Glutamatergic neuron (in vitro differentiated cells): ENCODE results near the gene ATP13A2. TPM values are rescaled to one million over a fixed set of nuclear protein-coding genes. Genes with fewer than 3 reads are reported as not detected.

Experiments used
- DNase-seq: peaks from one replicate; pipeline ENCODE4 v3.0.0; 2022
- H3K27ac Mint-ChIP-seq: one replicate; pipeline ENCODE4 v1.8.0; 2020; ENCODE audit warnings: mild to moderate bottlenecking, mixed read lengths, inconsistent platforms; ENCODE audit not compliant: unreplicated experiment
- H3K27me3 Mint-ChIP-seq: one replicate; pipeline ENCODE4 v1.8.0; 2020; ENCODE audit warnings: mild to moderate bottlenecking, moderate library complexity, mixed read lengths, inconsistent platforms; ENCODE audit not compliant: unreplicated experiment
- H3K36me3 Mint-ChIP-seq: one replicate; pipeline ENCODE4 v1.8.0; 2020; ENCODE audit warnings: mild to moderate bottlenecking, mixed read lengths, inconsistent platforms; ENCODE audit not compliant: unreplicated experiment
- H3K4me1 Mint-ChIP-seq: one replicate; pipeline ENCODE4 v1.8.0; 2020; ENCODE audit warnings: mild to moderate bottlenecking, low read depth, mixed read lengths, inconsistent platforms; ENCODE audit not compliant: unreplicated experiment
- H3K4me3 Mint-ChIP-seq: one replicate; pipeline ENCODE4 v1.8.0; 2020; ENCODE audit warnings: mild to moderate bottlenecking, mixed read lengths, inconsistent platforms; ENCODE audit not compliant: unreplicated experiment
- H3K9me3 Mint-ChIP-seq: one replicate; pipeline ENCODE4 v1.8.0; 2020; ENCODE audit warnings: mild to moderate bottlenecking, moderate library complexity, mixed read lengths, inconsistent platforms; ENCODE audit not compliant: unreplicated experiment
- total RNA-seq: library from RNA; stranded (reverse); fragmentation: NEBNext Ultra II Directional; extraction: Animal tissue kit (Norgen Biotek cat#: 25700); gene quantifications from one replicate; pipeline ENCODE4 v1.2.1, GENCODE V29; 2021; ENCODE audit not compliant: unreplicated experiment
- TF ChIP-seq, protein P1 (sequence below): fragments of 200-600 bp; sonication (generic); IDR thresholded peaks from one replicate; pipeline ENCODE4 v1.5.0; 2021; ENCODE audit not compliant: partially characterized antibody, unreplicated experiment

The ATP13A2 gene
- total RNA-seq, 1 donor from 2014 or later = 65.0 TPM

DNA sequence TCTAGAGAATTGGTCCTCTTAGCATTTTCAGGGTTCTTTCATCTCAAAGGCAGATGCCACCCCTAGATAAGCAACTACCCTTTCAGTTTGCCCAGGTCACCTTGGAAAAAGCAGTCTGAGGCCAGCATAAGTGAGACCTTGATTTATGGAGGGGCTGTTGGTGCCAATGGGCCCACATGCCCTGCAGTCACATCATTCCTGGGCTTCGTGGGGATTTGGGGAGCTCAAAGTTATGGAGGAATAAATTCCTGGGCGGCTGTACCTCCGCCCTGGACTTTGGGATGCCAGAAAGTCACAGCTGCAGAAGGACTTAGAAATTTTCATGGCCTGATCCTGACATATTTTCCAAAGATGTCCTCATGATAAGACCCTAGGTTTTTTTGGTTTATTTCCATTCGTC is 44.8 kb upstream of the ATP13A2 start:
- H3K27me3 Mint-ChIP-seq = peaks cover 4% of the 10 kb centered on the region
- peaks cover 8% of the 10 kb centered on the region for H3K4me1 Mint-ChIP-seq
- TF ChIP-seq, protein P1, sequence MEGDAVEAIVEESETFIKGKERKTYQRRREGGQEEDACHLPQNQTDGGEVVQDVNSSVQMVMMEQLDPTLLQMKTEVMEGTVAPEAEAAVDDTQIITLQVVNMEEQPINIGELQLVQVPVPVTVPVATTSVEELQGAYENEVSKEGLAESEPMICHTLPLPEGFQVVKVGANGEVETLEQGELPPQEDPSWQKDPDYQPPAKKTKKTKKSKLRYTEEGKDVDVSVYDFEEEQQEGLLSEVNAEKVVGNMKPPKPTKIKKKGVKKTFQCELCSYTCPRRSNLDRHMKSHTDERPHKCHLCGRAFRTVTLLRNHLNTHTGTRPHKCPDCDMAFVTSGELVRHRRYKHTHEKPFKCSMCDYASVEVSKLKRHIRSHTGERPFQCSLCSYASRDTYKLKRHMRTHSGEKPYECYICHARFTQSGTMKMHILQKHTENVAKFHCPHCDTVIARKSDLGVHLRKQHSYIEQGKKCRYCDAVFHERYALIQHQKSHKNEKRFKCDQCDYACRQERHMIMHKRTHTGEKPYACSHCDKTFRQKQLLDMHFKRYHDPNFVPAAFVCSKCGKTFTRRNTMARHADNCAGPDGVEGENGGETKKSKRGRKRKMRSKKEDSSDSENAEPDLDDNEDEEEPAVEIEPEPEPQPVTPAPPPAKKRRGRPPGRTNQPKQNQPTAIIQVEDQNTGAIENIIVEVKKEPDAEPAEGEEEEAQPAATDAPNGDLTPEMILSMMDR = no peak
- no peak for DNase-seq
- no peak overlapping the region for H3K4me3 Mint-ChIP-seq
- no peaks in the 10 kb centered on the region for H3K36me3 Mint-ChIP-seq
- no peak overlapping the region for H3K27ac Mint-ChIP-seq
- H3K9me3 Mint-ChIP-seq = no peaks in the 10 kb centered on the region

GRCh38 chr1:17055801-17056200 is 44.1 kb upstream of the ATP13A2 start:
- H3K27ac Mint-ChIP-seq = no peak overlapping the region
- DNase-seq = no peak
- H3K27me3 Mint-ChIP-seq = peaks cover 4% of the 10 kb centered on the region
- TF ChIP-seq, protein P1 = no peak
- H3K36me3 Mint-ChIP-seq = no peaks in the 10 kb centered on the region
- H3K4me3 Mint-ChIP-seq = no peak overlapping the region
- no peaks in the 10 kb centered on the region for H3K9me3 Mint-ChIP-seq
- H3K4me1 Mint-ChIP-seq = peaks cover 8% of the 10 kb centered on the region

- Mint-ChIP-seq H3K36me3 (no peaks in the 10 kb centered on the region), H3K4me3 (peak within 1 kb of the TSS; percentile 90), H3K27ac (peak within 1 kb of the TSS; percentile 83), H3K27me3 (peaks cover 4% of the 10 kb centered on the region), H3K9me3 (no peaks in the 10 kb centered on the region), H3K4me1 (no peaks in the 10 kb centered on the region)
- peak; percentile 99 for DNase-seq
- TF ChIP-seq, protein P1 = no peak
Observed at GRCh38 chr1:17053685-17054410, 42.1 kb upstream of the ATP13A2 start, which contains the start of gene SDHB. Gene SDHB, minus strand, starts transcription at chr1:17054032. Its CDS starts 13 bp downstream, at chr1:17054019.

GRCh38 chr1:17053086-17053684 is 41.5 kb upstream of the ATP13A2 start:
- H3K27ac Mint-ChIP-seq = peak overlapping the region; percentile 83
- peak overlapping the region; percentile 90 for H3K4me3 Mint-ChIP-seq
- H3K9me3 Mint-ChIP-seq = no peaks in the 10 kb centered on the region
- TF ChIP-seq, protein P1 = no peak
- no peak for DNase-seq
- peaks cover 3% of the 10 kb centered on the region for H3K27me3 Mint-ChIP-seq
- no peaks in the 10 kb centered on the region for H3K36me3 Mint-ChIP-seq
- H3K4me1 Mint-ChIP-seq = no peaks in the 10 kb centered on the region

DNA sequence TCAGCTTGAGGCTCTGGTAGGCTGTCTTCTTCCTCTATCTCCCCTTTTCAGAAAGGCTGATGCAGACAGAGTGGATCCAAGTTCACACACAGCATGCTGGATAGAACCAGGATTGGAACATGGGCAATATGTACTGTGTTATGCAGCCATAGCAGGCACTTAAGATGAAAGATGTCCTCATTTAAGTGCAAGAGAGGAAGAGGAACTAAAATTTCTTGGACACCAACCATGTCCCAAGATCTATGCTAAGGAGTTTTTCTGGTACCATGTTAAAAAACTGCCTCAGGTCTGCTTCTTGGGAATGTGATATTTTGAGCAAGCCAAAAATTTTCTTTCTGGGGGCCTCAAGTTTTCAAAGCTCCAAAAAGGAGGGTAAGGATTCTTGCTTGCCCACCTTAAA is 40.9 kb upstream of the ATP13A2 start:
- no peak for DNase-seq
- Mint-ChIP-seq H3K36me3 (no peaks in the 10 kb centered on the region), H3K4me1 (no peaks in the 10 kb centered on the region), H3K27me3 (no peaks in the 10 kb centered on the region), H3K9me3 (no peaks in the 10 kb centered on the region), H3K4me3 (peak overlapping the region; percentile 90), H3K27ac (no peak overlapping the region)
- TF ChIP-seq, protein P1 = no peak
